ENCODE measurements around the gene CCDC71L.

Gene CCDC71L

DNA sequence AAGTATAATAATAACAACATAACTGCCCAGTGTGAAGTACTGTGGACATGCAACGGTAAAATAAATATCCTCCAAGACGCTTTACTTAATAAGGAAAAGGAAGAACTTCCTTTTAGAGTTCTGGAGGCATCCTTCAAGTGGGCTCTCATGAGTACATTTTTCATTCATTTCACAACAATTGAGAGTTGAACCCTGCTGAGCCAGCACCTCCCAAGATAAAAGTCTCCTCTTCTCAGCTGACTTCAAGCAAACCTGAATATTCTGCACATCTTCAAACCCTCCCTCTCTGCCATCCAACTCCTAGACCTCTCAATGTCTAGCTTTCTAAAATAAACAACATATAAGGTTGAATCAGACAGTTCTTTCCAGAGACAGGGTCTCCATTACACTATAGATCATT, 7.5 kb downstream of the CCDC71L start:
- FAIRE-seq (no peak), DNase-seq (ENCODE audit: insufficient read length) (no peak)
- no peak for TF ChIP-seq POLR2AphosphoS5 (IDR thresholded peaks at IDR 0.05; ENCODE audit: low read depth, low read length)
- TF ChIP-seq POLR2A (IDR thresholded peaks at IDR 0.05; ENCODE audit: low read depth, low read length) = no peak
- no peak for TF ChIP-seq TAF1 (IDR thresholded peaks at IDR 0.05; ENCODE audit: borderline replicate concordance, low read depth, low read length)

DNA sequence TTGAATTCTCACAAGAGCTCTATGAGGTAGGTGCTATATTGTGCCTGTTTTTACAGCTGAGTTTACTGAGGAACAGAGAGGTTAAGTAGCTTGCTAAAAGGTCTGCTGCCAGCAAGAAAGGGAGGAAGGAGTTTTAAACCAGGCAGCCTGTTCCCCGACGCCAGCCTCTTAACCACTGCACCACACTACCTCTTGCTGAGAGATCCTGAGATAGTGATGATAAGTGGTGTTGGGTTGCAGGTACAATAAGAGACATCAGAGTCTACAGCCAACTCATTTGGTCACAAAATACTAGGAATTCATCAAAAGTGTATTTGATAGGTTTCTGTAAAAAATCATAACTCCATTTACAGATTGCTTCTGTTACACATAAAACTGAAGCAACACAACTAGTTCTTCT, 8.0 kb downstream of the CCDC71L start:
- FAIRE-seq (no peak), DNase-seq (ENCODE audit: insufficient read length) (no peak)
- TF ChIP-seq POLR2A (IDR thresholded peaks at IDR 0.05; ENCODE audit: low read depth, low read length) = no peak

DNA sequence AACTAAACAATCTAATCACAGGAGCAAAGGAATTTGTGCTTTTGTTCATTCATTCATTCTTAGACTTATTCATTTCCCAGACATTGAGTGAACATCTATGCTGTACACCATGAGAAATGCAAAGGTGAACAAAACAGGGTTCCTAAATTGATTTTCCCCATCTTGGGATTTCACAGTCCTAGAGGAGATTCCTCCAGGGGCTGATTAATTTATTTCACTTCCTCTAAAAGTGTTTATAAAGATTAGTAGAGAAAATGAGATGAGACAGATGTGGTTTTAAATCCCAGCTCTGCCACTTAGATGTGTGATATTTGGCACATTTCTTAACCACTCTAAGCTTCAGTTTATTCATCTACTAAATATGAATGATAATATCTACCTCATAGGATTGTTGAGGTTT, 8.9 kb downstream of the CCDC71L start:
- DNase-seq (ENCODE audit: insufficient read length) (no peak), FAIRE-seq (no peak)
- TF ChIP-seq POLR2AphosphoS5 (IDR thresholded peaks at IDR 0.05; ENCODE audit: low read depth, low read length) = no peak
- no peak for TF ChIP-seq TAF1 (IDR thresholded peaks at IDR 0.05; ENCODE audit: borderline replicate concordance, low read depth, low read length)
- TF ChIP-seq POLR2A (IDR thresholded peaks at IDR 0.05; ENCODE audit: low read depth, low read length) = no peak

DNA sequence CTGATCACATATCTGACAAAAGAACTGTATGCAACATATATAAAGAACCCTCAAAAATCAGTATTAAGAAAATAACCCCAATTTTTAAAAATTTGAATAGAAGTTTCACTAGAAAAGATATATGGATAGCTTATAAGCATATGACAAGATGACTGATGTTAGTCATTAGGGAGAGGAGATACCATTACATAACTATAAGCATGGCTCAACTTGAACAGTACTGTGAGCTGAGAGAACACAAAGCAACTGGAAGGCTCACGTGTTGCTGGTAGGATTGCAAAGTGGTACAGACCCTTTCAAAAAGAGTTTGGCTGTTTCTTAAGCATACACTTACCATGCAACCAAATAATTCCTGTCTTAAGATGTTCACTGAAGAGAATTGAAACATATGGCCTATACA, 14.7 kb downstream of the CCDC71L start:
- no peak for FAIRE-seq
- DNase-seq (ENCODE audit: insufficient read length) = no peak
- TF ChIP-seq TAF1 (IDR thresholded peaks at IDR 0.05; ENCODE audit: borderline replicate concordance, low read depth, low read length) (no peak), POLR2A (IDR thresholded peaks at IDR 0.05; ENCODE audit: low read depth, low read length) (no peak), POLR2AphosphoS5 (IDR thresholded peaks at IDR 0.05; ENCODE audit: low read depth, low read length) (no peak)

DNA sequence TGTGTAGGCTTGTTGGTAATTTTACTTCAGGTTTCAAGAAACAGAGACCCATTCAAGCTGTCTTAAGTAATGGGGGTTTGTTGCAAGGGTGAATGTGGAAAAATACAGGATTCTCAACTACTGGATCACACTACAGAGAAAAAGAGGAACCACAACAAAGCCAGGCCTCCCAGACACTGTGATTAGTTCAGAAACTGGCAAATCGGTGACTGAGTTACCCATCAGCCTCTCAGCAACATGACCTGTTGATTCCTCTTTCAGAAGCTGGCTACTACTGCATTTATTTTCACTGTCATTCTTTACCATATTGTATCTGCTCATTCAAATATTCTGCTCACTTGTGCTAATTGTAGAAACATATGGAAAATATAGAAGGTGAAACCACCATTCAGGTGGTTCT, 16.0 kb downstream of the CCDC71L start:
- no peak for TF ChIP-seq POLR2AphosphoS5 (IDR thresholded peaks at IDR 0.05; ENCODE audit: low read depth, low read length)
- no peak for TF ChIP-seq TAF1 (IDR thresholded peaks at IDR 0.05; ENCODE audit: borderline replicate concordance, low read depth, low read length)
- no peak for TF ChIP-seq POLR2A (IDR thresholded peaks at IDR 0.05; ENCODE audit: low read depth, low read length)
- DNase-seq (ENCODE audit: insufficient read length) (no peak), FAIRE-seq (no peak)

DNA sequence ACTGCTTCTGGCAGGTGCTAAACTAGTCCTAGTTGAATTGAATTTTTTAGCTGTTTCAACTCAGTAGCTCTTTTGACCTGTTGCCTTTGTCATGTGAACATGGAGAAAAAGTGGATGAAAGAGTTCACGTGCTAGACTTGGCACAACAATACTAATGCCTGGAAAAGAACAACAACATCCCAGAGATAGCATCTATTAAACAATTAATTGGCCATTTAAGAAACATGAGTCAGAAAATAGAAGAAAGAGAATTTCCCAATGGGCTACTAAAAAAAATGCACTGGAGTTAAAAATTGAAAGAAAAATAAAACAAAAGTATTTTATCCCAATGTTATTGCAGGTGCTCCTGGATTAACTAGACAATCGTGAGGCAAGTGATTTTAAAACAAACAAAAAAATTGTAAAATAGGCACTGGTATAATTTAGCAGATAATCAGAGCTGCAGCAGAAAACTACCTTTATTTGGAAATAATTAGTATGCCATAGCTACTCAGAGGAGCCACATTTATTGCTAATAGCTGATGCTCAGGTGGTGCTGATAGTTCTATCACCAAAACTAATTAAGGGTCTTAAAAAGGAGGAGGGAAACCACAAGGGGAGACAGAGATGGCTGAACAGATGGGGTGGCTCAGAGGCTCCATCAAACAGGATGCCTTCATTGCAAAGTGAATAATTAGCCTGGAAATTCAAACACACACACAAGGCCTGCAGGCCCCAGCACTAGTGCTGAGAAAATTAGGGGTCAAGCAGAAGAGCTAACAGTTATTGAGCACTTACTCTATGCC, 17.6 kb downstream of the CCDC71L start:
- DNase-seq (ENCODE audit: insufficient read length) = no peak
- TF ChIP-seq TAF1 (IDR thresholded peaks at IDR 0.05; ENCODE audit: borderline replicate concordance, low read depth, low read length) (no peak), POLR2A (IDR thresholded peaks at IDR 0.05; ENCODE audit: low read depth, low read length) (no peak), POLR2AphosphoS5 (IDR thresholded peaks at IDR 0.05; ENCODE audit: low read depth, low read length) (no peak)
- no peak for FAIRE-seq

DNA sequence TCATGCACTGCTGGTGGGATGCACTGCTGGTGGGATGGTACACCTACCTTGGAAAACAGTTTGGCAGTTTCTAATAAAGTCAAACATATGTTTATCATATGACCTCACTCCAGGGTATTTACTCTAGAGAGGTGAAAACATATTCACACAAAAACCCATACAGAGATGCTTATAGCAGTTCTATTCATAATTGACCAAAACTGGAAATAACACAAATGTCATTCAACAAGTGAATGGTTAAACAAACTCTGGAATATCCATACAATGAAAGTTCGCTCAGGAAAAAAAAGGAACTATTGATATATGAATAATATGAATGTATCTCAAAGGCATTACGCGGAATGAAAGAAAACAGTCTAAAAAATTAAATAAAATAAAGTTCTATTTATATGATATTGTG, 19.5 kb downstream of the CCDC71L start:
- no peak for TF ChIP-seq POLR2A (IDR thresholded peaks at IDR 0.05; ENCODE audit: low read depth, low read length)
- no peak for TF ChIP-seq TAF1 (IDR thresholded peaks at IDR 0.05; ENCODE audit: borderline replicate concordance, low read depth, low read length)
- no peak for DNase-seq (ENCODE audit: insufficient read length)
- no peak for FAIRE-seq

DNA sequence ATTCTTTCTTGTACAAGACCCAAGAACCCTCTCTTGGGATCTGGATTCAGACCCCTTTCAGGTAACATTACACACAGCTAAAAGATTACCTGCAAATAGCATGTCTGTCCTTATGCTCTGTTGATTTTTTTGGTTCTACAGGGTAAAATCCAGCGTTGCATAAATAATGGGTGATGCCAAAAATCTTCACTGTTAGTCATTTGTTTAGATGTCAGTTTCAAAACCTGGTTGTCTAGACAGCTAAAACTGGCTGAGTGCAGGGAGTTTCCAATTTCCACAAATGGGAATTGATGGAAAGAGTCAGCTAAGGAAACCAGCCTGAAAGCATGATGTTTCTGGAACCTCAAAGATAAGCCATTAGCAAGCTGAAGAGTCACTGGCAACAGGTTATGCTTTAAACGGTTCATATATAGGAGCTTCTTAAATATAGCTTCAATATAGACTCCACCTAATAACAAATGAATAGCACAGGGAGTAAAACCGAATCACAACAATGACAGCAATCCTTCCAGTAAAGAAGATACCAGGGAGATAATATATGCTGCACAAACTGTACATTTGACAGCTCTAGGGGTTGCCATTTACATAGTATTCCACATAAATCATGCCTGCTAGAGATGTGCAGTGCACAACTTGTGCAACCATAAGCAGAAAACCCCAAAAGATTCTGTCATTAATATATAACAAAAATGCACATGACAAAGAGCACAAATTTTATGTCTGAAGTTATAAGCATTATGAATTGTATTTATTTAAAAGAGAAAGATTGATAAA, 20.4 kb downstream of the CCDC71L start:
- no peak for FAIRE-seq
- no peak for TF ChIP-seq TAF1 (IDR thresholded peaks at IDR 0.05; ENCODE audit: borderline replicate concordance, low read depth, low read length)
- TF ChIP-seq POLR2A (IDR thresholded peaks at IDR 0.05; ENCODE audit: low read depth, low read length) = no peak

DNA sequence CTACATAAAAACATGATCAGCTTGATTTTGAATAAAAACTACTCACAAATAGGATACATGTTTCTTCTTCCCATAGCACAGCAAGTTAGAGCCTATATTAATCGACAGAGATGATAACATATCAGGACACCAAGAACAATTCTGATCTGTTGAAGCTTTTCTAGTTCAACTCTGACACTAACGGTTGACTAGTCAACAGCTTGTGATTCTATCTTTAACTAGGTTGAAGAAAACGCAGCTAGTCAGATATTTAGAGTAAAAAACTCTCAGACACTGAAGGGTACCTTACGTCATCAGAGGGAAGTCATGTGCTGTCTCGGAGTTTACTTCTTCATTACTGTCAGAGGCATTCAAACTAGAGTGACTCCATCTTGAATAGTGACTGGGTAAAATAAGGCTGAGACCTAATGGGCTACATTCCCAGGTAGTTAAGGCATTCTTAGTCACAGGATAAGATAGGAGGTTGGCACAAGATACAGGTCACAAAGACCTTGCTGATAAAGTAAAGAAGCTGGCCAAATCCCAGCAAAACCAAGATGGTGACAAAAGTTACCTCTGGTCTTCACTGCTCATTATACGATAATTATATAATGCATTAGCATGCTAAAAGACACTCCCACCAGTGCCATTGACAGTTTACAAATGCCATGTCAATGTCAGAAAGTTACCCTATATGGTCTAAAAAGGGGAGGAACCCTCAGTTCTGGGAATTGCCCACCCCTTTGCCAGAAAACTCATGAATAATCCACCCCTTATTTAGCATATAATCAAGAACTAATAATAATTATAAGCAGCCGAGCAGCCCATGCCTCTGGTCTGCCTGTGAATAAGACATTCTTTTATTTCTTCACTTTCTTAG, 21.3 kb downstream of the CCDC71L start:
- FAIRE-seq = no peak
- no peak for TF ChIP-seq TAF1 (IDR thresholded peaks at IDR 0.05; ENCODE audit: borderline replicate concordance, low read depth, low read length)
- no peak for TF ChIP-seq POLR2A (IDR thresholded peaks at IDR 0.05; ENCODE audit: low read depth, low read length)
- TF ChIP-seq POLR2AphosphoS5 (IDR thresholded peaks at IDR 0.05; ENCODE audit: low read depth, low read length) = no peak
- no peak for DNase-seq (ENCODE audit: insufficient read length)

More for the DNA sequence above, 20.4 kb downstream of the CCDC71L start:
- no peak for DNase-seq (ENCODE audit: insufficient read length)

DNA sequence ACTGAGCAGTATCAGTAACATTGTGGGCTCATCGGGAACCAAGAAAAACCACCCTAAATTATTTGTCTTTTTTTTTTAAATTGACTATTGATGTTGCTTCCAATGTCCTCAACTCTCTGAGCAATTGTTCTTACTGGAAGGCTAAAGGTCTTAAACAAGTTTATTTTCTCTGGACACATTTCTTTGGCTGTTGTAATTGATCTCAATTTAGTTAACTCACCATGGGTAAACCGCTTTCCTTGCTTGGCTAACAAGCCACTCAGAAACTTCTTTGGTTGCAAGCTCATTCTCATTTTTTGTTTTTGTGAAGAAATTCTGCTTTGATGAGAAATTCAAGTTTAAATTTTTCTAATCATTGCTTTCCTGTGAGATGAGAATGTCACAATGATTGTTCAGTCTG, 25.5 kb downstream of the CCDC71L start:
- no peak for TF ChIP-seq TAF1 (IDR thresholded peaks at IDR 0.05; ENCODE audit: borderline replicate concordance, low read depth, low read length)
- no peak for TF ChIP-seq POLR2AphosphoS5 (IDR thresholded peaks at IDR 0.05; ENCODE audit: low read depth, low read length)
- TF ChIP-seq POLR2A (IDR thresholded peaks at IDR 0.05; ENCODE audit: low read depth, low read length) = no peak
- DNase-seq (ENCODE audit: insufficient read length) = no peak
- no peak for FAIRE-seq

DNA sequence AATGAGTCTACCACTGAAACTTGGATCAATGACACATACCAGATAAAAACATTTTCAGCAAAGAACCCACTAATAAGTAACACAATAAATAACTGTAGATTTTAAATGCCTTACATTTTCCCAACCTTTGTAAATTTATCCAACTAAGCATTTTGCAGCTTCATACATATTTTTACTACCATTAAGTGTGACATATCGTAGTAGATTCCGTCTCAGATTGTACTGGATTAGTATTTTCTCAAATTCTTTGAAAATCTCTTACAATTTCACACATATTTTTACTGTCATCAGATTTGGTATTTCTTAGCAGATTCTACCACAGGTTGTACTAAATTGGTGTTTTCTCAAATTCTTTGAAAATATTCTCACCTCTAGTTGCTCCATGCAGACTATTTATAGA, 26.0 kb downstream of the CCDC71L start:
- FAIRE-seq (no peak), DNase-seq (ENCODE audit: insufficient read length) (no peak)
- TF ChIP-seq POLR2AphosphoS5 (IDR thresholded peaks at IDR 0.05; ENCODE audit: low read depth, low read length) = no peak
- no peak for TF ChIP-seq TAF1 (IDR thresholded peaks at IDR 0.05; ENCODE audit: borderline replicate concordance, low read depth, low read length)
- TF ChIP-seq POLR2A (IDR thresholded peaks at IDR 0.05; ENCODE audit: low read depth, low read length) = no peak
